ENCODE measurements around the gene RSPH10B2.
"Not testable (repeated sequence)": the region's sequence is repeated elsewhere in the genome, so short reads cannot be mapped to it uniquely, and the experiment has no call there.

GRCh38 chr7:6835521-6835920, 81.6 kb downstream of the RSPH10B2 start:
- not testable (repeated sequence) for TF ChIP-seq CTCF (IDR thresholded peaks at IDR 0.05; ENCODE audit: low read length); EZH2 (IDR thresholded peaks at IDR 0.05; ENCODE audit: borderline replicate concordance, low read length)

Measured in OCI-LY1 (cell line).